Stimulated activated CD8-positive, alpha-beta memory T cell treated with anti-CD3 and anti-CD28 coated beads, Interleukin-7, amount 100 ng/mL, for 24 hours (primary cell): ENCODE results near the gene PIK3C2G.
"Not testable (repeated sequence)": the region's sequence is repeated elsewhere in the genome, so short reads cannot be mapped to it uniquely, and the experiment has no call there.

ENCODE experiments used
- DNase-seq: peaks from one replicate; pipeline ENCODE4 v3.0.0-alpha.2; 2020; ENCODE audit warnings: low read depth

PIK3C2G gene

DNA sequence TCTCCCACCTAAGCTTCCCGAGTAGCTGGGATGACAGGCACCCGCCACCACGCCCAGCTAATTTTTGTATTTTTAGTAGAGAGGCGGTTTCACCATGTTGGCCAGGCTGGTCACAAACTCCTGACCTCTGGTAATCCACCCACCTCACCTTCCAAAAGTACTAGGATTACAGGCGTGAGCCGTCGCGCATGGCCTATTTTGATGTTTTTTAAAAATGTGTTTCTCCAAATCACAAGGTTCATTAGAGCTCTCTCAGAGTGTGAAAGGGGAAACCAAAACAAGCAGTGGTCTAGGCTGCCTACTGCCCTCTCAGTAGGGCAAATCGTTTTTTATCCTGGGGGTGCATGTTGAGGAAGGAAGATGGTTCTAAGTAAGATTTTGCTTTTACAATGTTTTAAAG, 211.5 kb downstream of the PIK3C2G start:
- no peak for DNase-seq

GRCh38 chr12:18476861-18477260, 215.5 kb downstream of the PIK3C2G start:
- no peak for DNase-seq

DNA sequence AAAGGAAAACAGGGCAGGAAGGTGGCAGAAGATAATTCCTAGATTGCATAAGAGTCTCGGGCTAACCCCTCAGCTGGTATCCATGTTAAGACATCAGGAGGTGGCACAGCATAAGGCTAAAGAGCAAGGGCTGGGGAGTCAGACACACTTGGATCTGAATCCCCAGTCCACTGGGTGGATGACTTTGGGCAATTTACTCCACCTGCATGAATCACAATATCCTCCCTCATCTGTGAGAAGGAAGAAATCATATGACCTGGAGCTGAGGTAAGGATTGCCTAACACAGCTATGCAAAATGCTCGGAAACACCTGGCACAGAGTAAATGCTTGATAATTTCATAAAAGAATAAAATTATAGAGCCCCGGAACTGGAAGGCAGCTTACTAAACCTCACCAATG, 217.9 kb downstream of the PIK3C2G start:
- DNase-seq = no peak

- no peak for DNase-seq
Observed at GRCh38 chr12:18482601-18483120, 221.3 kb downstream of the PIK3C2G start.

DNA sequence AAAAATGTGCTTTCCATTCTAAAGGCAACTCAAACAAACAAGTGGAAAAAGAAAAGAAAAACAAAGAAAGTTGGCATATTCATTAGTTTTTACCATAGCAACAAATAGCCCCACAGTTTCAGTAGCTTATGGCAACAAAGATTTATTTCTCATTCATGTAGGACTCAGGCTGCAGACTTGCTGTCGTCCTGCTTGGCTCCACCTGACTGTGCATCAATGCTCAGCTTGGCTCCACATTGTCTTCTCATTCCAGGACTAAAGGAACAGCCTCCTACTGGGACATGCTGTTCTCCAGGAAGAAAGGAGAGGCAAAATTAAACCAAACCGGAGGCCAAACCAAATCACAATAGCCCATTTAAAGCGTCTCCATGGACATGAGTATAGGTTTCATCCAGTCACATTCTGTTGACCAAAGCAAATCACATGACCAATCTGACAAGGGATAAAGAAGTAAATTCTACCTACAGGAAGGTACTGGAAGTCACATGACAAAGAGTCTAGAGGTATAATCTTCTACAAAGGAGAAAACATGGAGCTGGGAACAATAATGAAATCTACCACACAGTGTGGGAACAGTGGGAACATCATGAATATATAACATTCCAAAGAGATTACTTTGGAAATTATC, 222.5 kb downstream of the PIK3C2G start:
- no peak for DNase-seq

- no peak for DNase-seq
Observed at GRCh38 chr12:18486036-18486435, 224.7 kb downstream of the PIK3C2G start.

DNA sequence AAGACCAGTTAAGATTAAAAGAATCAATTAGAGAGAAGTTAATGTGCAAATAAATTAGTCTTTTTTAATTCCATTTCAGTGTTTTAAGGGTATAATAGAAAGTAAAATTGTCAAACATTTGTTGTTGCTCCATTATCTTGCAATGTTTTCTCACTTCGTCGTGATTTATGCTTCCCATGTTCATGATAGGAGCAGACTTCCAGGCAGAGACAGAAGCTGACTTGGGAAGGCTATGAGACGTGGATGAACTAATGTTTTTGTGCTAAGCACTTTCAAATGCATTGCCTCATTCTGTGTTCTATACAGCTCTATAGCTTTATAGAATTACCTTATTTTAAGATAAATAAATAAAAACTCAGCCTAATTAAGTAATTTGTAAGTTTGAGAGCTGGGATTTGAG, 226.2 kb downstream of the PIK3C2G start:
- no peak for DNase-seq

- DNase-seq = no peak
Observed at GRCh38 chr12:18492372-18493025, 231.2 kb downstream of the PIK3C2G start.

DNA sequence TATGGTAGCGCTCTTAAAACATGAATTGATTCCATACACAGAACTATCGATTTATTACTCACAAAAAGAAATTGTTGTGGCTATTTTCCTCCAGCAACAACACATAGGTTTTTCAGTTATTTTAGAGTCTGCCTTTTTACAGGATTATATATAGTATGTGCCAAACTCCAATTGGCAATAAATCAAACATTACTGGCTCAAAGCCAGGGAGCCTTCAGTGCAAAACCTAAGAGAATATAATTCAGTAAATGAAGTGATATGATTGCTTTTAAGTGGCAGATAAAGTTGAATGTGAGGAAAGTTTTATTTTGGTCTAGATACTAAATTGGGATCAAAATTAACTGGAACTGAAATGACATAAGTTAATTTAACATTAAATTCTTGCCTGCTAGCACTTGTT, 234.8 kb downstream of the PIK3C2G start:
- no peak for DNase-seq

DNA sequence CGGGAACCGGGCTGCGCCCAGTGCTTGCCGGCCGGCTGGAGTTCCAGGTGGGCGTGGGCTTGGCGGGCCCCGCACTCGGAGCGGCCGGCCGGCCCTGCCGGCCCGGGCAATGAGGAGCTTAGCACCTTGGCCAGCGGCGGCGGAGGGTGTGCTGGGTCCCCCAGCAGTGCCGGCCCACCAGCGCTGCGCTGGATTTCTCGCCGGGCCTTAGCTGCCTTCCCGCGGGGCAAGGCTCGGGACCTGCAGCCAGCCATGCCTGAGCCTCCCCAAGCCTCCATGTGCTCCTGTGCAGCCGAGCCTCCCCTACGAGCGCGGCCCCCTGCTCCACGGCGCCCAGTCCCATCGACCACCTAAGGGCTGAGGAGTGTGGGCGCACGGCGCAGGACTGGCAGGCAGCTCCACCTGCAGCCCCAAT, 238.8 kb downstream of the PIK3C2G start:
- DNase-seq = not testable (repeated sequence)

DNA sequence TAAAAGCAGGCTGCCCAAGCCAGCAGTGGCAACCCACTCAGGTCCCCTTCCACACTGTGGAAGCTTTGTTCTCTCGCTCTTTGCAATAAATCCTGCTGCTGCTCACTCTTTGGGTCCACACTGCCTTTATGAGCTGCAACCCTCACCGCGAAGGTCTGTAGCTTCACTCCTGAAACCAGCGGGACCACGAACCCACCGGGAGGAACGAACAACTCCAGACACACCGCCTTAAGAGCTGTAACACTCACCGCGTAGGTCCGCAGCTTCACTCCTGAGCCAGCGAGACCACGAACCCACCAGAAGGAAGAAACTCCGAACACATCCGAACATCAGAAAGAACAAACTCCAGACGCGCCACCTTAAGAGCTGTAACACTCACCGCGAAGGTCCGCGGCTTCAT, 239.4 kb downstream of the PIK3C2G start:
- DNase-seq = not testable (repeated sequence)

DNA sequence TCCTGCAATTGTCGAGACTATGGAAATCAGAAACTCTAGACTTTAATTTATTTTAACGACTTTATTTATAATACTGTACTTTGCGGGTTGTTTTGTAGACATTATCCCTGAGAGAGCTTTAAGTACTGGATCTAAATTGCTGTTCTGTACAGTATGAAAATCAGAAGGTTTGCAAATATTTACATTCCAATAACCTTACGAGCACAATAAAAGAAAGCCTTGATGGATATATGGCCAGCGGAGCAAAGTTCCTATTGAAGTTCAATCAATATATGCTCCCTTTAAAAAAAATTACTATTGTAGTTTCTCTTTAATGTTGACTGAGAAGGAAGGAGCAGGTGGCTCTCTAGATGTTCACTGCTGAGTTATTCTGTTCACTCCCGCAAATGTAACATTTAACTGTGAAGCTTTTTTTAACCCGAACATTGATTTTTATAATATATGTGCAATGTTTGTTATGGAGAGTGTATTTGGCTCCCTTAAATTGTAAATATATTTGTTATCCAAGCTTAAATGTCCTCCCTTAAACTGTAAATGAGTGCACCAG, 241.2 kb downstream of the PIK3C2G start:
- no peak for DNase-seq

- DNase-seq = no peak
Observed at GRCh38 chr12:18521461-18521860, 260.1 kb downstream of the PIK3C2G start.

DNA sequence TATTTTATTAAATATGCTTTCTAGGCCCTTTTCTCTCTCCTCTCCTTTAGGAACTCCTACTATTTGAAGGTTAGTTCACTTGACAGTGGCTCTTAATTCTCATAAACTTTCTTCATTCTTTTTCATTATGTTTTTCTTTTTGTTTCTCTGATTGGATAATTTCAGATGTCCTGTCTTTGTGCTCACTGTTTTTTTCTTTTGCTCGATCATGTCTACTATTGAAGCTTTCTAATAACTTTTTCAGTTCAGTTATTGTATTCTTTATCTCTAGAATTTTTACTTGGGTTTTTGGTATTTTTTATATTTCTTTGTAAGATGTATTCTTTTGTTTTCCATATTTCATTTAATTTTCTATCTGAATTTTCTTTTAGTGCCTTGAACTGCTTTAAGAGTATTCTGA, 261.5 kb downstream of the PIK3C2G start:
- DNase-seq = no peak

- not testable (repeated sequence) for DNase-seq
Observed at GRCh38 chr12:18542497-18542896, 281.2 kb downstream of the PIK3C2G start.

- no peak for DNase-seq
Observed at GRCh38 chr12:18546399-18546798, 285.1 kb downstream of the PIK3C2G start.

DNA sequence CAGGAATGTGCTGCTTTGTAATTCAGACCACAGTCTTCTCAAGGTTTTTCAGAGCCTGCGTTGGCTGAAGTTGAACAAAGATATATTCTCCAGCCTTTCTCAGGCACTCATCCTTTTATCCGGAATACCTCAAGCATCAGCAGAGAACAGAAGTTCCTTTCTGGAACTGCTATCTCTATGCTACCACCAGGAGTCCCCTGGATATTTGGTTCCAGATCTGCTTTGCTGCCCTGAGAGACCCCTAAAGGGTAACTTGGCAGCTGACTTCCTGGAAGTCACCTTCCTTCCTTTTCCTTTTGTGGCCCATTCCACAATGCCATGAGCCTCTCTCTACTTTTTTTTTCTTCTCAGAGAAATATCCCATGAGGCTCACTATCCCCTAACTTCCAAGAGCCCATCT, 288.3 kb downstream of the PIK3C2G start:
- DNase-seq = no peak

GRCh38 chr12:18551106-18551505, 289.8 kb downstream of the PIK3C2G start:
- DNase-seq = no peak

DNA sequence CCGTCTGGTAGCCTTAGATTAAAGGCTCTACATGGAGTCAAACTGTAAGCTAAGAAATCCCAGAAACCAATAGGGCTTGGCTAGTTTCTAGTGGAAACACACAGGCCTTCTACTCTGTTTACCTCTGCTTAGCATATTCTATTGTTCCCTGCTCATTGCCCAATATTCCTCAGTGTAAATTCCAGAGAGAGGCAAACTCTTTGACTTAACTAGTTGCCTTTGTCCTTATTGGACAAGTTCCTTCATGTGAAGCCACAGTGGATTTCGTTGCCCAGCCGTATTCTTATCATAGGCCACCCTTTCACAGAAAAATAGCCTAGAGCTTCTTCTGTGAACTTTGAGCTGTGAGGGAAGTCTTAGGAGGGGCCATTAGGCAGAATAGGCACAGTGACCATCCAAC, 290.4 kb downstream of the PIK3C2G start:
- no peak for DNase-seq

DNA sequence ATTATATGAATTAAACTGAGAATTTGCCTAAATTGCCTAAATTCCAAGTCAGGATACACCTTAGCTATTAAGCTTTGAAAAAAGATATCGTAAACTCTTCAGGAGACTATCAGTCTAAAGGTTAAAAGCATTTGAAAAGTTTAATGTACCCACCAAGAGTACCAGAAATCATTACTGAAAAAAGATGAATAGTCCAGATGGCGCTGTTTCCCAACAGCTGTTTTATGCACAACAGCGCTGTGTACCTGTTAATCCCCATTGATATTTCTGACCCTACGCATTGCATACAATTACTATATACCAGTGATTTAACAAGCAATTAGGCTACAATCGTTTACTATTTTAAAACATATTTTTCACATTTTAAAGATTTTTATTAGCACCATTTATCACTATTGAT, 291.5 kb downstream of the PIK3C2G start:
- no peak for DNase-seq

GRCh38 chr12:18556161-18556560, 294.8 kb downstream of the PIK3C2G start:
- no peak for DNase-seq

DNA sequence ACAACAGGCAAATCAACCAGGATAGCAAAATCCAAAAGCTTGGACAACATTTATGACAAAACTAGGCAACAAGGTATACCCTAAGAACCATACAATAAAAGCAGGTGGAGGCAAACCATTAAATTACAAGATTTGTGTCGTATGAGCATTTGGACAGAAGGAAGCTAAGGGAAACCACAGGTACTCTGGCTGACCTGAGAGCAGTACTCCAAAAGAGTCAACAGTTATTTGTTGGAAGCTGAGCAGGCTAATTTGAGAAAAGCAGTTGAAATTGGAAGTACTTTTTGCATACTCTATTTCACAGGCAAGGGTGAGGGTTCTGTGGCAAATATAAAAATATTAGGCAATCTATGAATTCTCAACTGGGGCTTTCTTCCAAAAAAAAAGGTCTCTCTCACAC, 297.9 kb downstream of the PIK3C2G start:
- DNase-seq = no peak

DNA sequence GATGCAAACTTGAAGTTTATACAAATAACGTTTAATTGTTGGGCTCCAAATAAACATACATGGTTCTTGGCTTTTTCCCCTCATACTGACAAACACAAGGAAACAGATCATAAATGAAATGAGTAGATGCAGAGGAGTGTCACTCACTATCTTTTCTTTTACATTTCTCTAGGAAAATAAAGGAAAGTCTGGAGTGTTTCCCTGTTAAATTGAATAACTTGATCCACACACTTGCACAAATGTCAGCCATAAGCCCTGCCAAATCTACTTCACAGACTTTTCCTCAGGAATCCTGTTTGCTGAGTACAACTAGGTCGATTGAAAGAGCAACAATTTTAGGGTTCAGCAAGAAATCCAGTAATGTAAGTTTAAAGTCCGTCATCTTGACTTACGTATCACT, 301.2 kb downstream of the PIK3C2G start:
- no peak for DNase-seq

DNA sequence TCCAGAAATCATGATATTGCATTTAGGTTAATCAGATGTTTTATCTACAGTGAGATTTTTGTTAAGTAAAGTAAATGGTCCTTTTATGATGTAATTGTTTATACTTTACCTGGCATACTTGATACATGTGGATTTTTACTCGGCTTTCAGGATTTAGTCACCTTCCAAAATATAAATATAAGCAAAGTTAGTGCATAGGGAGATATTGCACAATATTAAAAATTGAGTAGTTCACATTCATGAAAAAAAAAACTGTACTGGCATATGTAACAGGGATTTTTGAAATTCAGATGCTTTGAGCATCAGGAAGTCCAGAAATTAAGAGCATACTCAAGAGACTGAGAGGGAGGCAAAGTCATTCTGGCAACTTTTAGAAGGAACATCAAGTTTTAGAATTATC, 303.0 kb downstream of the PIK3C2G start:
- no peak for DNase-seq
